GM12878 (cell line): ENCODE measurements around the gene SCNN1G. TPM values are rescaled to one million over a fixed set of nuclear protein-coding genes. Genes with fewer than 3 reads are reported as not detected.

Experiments used
- BCL3 ChIP-seq: IDR thresholded peaks from 2 replicates; pipeline ENCODE4 v1.6.1; 2011; ENCODE audit warnings: borderline replicate concordance, low read depth, mild to moderate bottlenecking, moderate library complexity, low read length; ENCODE audit not compliant: insufficient read depth, poor library complexity, severe bottlenecking
- BMI1 ChIP-seq: fragments of 450-650 bp; IDR thresholded peaks from 2 replicates; pipeline ENCODE4 v1.6.1; 2016; ENCODE audit warnings: mild to moderate bottlenecking, moderate library complexity, borderline replicate concordance
- CEBPB ChIP-seq, 2 experiments: fragments of 150-350 bp in 1 of 2; IDR thresholded peaks; 2 replicates each; pipeline ENCODE4 v1.6.1; 2012 to 2014; ENCODE audit warnings: low read depth in 2 of 2, low read length in 2 of 2, borderline replicate concordance in 1 of 2, inconsistent platforms in 1 of 2
- CTCF ChIP-seq, 3 experiments: IDR thresholded peaks in 2 of 3; conservative IDR thresholded peaks in 1 of 3; 2 replicates each; pipeline ENCODE4 v1.5.1; 2011; ENCODE audit warnings: low read depth in 3 of 3, low read length in 3 of 3, mild to moderate bottlenecking in 3 of 3, control low read depth in 2 of 3, moderate library complexity in 2 of 3, inconsistent platforms in 1 of 3, mixed read lengths in 1 of 3; ENCODE audit not compliant: control insufficient read depth in 2 of 3, insufficient read depth in 1 of 3; ENCODE audit errors: extremely low read depth in 1 of 3
- E2F4 ChIP-seq: IDR thresholded peaks from 2 replicates; pipeline ENCODE4 v1.6.1; 2012; ENCODE audit warnings: low read depth, low read length, improper control_type of control experiment
- KAT2A ChIP-seq: conservative IDR thresholded peaks from 2 replicates; pipeline ENCODE4 v1.6.1; 2011; ENCODE audit warnings: low read depth, low read length; ENCODE audit not compliant: control insufficient read depth
- NFYA ChIP-seq: IDR thresholded peaks from 2 replicates; pipeline ENCODE4 v1.6.1; 2011; ENCODE audit warnings: low read depth, mild to moderate bottlenecking, low read length, improper control_type of control experiment, borderline replicate concordance
- SIN3A ChIP-seq: IDR thresholded peaks from 2 replicates; pipeline ENCODE4 v1.6.1; 2012; ENCODE audit warnings: low read depth, low read length, improper control_type of control experiment
- STAT3 ChIP-seq: IDR thresholded peaks from 2 replicates; pipeline ENCODE4 v1.6.1; 2011; ENCODE audit warnings: low read depth, low read length, improper control_type of control experiment
- SUPT20H ChIP-seq: IDR thresholded peaks from 2 replicates; pipeline ENCODE4 v1.6.1; 2011; ENCODE audit warnings: low read depth, mild to moderate bottlenecking, low read length, moderate library complexity, borderline replicate concordance; ENCODE audit not compliant: control insufficient read depth
- TCF12 ChIP-seq: IDR thresholded peaks from 2 replicates; pipeline ENCODE4 v1.6.1; 2011; ENCODE audit warnings: low read depth, mild to moderate bottlenecking, low read length
- TCF3 ChIP-seq: IDR thresholded peaks from 2 replicates; pipeline ENCODE4 v1.6.1; 2012; ENCODE audit warnings: low read depth, mild to moderate bottlenecking, low read length, borderline replicate concordance; ENCODE audit not compliant: insufficient read depth
- ZNF207 ChIP-seq: fragments of 450-650 bp; IDR thresholded peaks from 2 replicates; pipeline ENCODE4 v1.6.1; 2014; ENCODE audit warnings: antibody characterized with exemption, mild to moderate bottlenecking, borderline replicate concordance
- polyA plus RNA-seq, 11 experiments: library from polyadenylated mRNA; depleted of rRNA in 4 of 11; unstranded in 6 of 11; stranded (reverse) in 5 of 11; fragments of >200 nt; fragmentation: Nextera tagmentation in 4 of 11; fragmentation: Illumina TruSeq in 1 of 11; extraction: Ambion mirVana in 4 of 11; extraction: Trizol in 1 of 11; gene quantifications; 1 replicate in 1 of 11; 2 replicates in 10 of 11; pipeline versions ENCODE4 v1.2.1 to v1.2.3, GENCODE V29; 2011 to 2016; ENCODE audit warnings: inconsistent platforms in 2 of 11, missing spikeins in 2 of 11, low read depth in 1 of 11
- total RNA-seq, 4 experiments: library from RNA; depleted of rRNA in 3 of 4; stranded (reverse); fragments of >200 nt in 3 of 4; fragmentation: Illumina TruSeq in 1 of 4; extraction: Trizol in 1 of 4; gene quantifications; 2 replicates each; pipeline versions ENCODE4 v1.2.1 to v1.2.3, GENCODE V29; 2013 to 2021
- TF ChIP-seq, protein P1 (sequence below): IDR thresholded peaks from 2 replicates; pipeline ENCODE4 v1.6.1; 2012; ENCODE audit warnings: improper control_type of control experiment, low read depth, low read length; ENCODE audit not compliant: insufficient replicate concordance

Gene SCNN1G
- total and polyA plus RNA-seq, 10 of the 15 experiments (the other 5 are each of a cell fraction or from before 2014, with no cell fraction given), result 0.04 to 0.86 (median 0.08) TPM; not detected in 5

GRCh38 chr16:23255000-23255399 is 72.5 kb downstream of the SCNN1G start (continued):
- TF ChIP-seq BCL3 (no peak), BMI1 (no peak), TCF3 (no peak), TCF12 (no peak), NFYA (no peak), CTCF (IDR thresholded peaks at IDR 0.05 in 2 of 3, conservative IDR thresholded peaks at IDR 0.05 in 1 of 3; ENCODE audit: control insufficient read depth in 2 of 3, extremely low read depth in 1 of 3, insufficient read depth in 1 of 3, low read depth in 3 of 3, low read length in 3 of 3) (no peak), SUPT20H (no peak), KAT2A (no peak), CEBPB (IDR thresholded peaks at IDR 0.05; ENCODE audit: borderline replicate concordance in 1 of 2, low read depth in 2 of 2, low read length in 2 of 2) (no peak), E2F4 (no peak), STAT3 (no peak), SIN3A (no peak), ZNF207 (no peak)
- TF ChIP-seq, protein P1, sequence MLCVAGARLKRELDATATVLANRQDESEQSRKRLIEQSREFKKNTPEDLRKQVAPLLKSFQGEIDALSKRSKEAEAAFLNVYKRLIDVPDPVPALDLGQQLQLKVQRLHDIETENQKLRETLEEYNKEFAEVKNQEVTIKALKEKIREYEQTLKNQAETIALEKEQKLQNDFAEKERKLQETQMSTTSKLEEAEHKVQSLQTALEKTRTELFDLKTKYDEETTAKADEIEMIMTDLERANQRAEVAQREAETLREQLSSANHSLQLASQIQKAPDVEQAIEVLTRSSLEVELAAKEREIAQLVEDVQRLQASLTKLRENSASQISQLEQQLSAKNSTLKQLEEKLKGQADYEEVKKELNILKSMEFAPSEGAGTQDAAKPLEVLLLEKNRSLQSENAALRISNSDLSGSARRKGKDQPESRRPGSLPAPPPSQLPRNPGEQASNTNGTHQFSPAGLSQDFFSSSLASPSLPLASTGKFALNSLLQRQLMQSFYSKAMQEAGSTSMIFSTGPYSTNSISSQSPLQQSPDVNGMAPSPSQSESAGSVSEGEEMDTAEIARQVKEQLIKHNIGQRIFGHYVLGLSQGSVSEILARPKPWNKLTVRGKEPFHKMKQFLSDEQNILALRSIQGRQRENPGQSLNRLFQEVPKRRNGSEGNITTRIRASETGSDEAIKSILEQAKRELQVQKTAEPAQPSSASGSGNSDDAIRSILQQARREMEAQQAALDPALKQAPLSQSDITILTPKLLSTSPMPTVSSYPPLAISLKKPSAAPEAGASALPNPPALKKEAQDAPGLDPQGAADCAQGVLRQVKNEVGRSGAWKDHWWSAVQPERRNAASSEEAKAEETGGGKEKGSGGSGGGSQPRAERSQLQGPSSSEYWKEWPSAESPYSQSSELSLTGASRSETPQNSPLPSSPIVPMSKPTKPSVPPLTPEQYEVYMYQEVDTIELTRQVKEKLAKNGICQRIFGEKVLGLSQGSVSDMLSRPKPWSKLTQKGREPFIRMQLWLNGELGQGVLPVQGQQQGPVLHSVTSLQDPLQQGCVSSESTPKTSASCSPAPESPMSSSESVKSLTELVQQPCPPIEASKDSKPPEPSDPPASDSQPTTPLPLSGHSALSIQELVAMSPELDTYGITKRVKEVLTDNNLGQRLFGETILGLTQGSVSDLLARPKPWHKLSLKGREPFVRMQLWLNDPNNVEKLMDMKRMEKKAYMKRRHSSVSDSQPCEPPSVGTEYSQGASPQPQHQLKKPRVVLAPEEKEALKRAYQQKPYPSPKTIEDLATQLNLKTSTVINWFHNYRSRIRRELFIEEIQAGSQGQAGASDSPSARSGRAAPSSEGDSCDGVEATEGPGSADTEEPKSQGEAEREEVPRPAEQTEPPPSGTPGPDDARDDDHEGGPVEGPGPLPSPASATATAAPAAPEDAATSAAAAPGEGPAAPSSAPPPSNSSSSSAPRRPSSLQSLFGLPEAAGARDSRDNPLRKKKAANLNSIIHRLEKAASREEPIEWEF, result no peak
